ENCODE data around the gene GALNT7.

DNA sequence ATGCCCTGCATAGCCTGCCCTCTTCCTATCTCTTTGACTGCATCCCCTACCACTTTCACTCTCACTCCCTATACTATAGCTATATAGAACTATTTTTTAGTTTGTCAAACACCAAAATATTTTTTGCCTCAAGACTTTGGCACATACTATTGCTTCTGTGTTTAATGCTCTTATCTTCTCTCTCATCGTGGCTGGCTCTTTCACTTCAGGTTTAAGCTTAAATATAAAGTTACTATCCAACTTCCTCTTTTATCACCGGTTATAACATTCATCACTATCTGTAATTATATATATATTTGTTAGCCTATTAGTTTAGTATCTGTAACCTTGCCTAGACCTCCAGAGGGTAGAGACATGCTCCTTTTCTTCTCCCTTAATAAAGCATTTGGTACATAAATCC is 177.0 kb downstream of the GALNT7 start:
- TF ChIP-seq, protein P1, sequence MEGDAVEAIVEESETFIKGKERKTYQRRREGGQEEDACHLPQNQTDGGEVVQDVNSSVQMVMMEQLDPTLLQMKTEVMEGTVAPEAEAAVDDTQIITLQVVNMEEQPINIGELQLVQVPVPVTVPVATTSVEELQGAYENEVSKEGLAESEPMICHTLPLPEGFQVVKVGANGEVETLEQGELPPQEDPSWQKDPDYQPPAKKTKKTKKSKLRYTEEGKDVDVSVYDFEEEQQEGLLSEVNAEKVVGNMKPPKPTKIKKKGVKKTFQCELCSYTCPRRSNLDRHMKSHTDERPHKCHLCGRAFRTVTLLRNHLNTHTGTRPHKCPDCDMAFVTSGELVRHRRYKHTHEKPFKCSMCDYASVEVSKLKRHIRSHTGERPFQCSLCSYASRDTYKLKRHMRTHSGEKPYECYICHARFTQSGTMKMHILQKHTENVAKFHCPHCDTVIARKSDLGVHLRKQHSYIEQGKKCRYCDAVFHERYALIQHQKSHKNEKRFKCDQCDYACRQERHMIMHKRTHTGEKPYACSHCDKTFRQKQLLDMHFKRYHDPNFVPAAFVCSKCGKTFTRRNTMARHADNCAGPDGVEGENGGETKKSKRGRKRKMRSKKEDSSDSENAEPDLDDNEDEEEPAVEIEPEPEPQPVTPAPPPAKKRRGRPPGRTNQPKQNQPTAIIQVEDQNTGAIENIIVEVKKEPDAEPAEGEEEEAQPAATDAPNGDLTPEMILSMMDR (IDR thresholded peaks at IDR 0.05) = no peak
- TF ChIP-seq POLR2A (IDR thresholded peaks at IDR 0.05) (no peak), POLR2AphosphoS5 (IDR thresholded peaks at IDR 0.05) (no peak), EP300 (IDR thresholded peaks at IDR 0.05; ENCODE audit: low read depth) (no peak)
